PFSK-1 (cell line): ENCODE results near the gene CEP55.

Source experiments
- POLR2AphosphoS5 ChIP-seq: IDR thresholded peaks from 2 replicates; pipeline ENCODE4 v1.6.1; 2012; ENCODE audit warnings: low read depth, mild to moderate bottlenecking, control low read depth, low read length, moderate library complexity
- TF ChIP-seq, protein P1 (sequence below), 2 experiments: IDR thresholded peaks; 2 replicates each; pipeline versions ENCODE4 v1.6.1 to v1.8.0; 2011 to 2012; ENCODE audit warnings: low read depth in 2 of 2, low read length in 2 of 2, control low read depth in 1 of 2, inconsistent platforms in 1 of 2, mild to moderate bottlenecking in 1 of 2, moderate library complexity in 1 of 2; ENCODE audit not compliant: insufficient read depth in 1 of 2

DNA sequence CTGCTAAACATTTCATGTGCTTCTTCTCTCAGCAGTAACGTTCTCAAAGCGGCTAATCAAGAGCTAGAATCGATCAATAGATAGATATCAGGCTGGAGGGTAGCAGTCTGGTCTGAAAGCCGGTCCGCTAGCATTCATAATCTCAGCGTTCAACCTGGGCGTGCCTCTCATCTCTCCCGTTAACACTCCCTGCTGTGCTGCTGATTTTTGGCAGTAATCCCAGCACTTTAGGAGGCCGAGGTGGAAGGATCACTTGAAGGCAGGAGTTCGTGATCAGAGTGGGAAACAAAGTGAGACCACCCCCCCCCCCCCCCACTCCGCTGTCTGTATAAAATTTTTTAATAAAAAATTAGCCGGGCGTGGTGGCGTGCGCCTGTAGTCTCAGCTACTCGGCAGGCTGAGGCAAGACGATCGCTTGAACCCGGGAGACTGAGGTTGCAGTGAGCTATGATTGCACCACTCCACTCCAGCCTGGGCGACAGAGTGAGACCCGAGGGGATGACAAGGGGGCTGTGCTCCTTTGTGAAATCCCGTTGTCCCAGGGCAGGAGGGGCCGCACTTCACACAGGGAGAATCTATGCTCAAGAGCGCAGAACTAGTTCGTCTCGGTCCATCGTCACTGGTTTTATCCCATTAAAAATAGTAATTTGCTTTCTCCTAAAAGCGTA, 624 bp upstream of the CEP55 start:
- TF ChIP-seq, protein P1, sequence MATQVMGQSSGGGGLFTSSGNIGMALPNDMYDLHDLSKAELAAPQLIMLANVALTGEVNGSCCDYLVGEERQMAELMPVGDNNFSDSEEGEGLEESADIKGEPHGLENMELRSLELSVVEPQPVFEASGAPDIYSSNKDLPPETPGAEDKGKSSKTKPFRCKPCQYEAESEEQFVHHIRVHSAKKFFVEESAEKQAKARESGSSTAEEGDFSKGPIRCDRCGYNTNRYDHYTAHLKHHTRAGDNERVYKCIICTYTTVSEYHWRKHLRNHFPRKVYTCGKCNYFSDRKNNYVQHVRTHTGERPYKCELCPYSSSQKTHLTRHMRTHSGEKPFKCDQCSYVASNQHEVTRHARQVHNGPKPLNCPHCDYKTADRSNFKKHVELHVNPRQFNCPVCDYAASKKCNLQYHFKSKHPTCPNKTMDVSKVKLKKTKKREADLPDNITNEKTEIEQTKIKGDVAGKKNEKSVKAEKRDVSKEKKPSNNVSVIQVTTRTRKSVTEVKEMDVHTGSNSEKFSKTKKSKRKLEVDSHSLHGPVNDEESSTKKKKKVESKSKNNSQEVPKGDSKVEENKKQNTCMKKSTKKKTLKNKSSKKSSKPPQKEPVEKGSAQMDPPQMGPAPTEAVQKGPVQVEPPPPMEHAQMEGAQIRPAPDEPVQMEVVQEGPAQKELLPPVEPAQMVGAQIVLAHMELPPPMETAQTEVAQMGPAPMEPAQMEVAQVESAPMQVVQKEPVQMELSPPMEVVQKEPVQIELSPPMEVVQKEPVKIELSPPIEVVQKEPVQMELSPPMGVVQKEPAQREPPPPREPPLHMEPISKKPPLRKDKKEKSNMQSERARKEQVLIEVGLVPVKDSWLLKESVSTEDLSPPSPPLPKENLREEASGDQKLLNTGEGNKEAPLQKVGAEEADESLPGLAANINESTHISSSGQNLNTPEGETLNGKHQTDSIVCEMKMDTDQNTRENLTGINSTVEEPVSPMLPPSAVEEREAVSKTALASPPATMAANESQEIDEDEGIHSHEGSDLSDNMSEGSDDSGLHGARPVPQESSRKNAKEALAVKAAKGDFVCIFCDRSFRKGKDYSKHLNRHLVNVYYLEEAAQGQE (IDR thresholded peaks at IDR 0.05; ENCODE audit: insufficient read depth in 1 of 2, low read depth in 2 of 2, low read length in 2 of 2): no peak
- no peak for TF ChIP-seq POLR2AphosphoS5
